Activated CD4-positive, CD25-positive, alpha-beta regulatory T cell treated with anti-CD3 and anti-CD28 coated beads, Interleukin-2, amount 50 U/mL, for 16 hours (primary cell): ENCODE results near the gene PASD1.
"Not testable (repeated sequence)": the region's sequence is repeated elsewhere in the genome, so short reads cannot be mapped to it uniquely, and the experiment has no call there.

Experiments used
- DNase-seq: peaks from one replicate; pipeline ENCODE4 v3.0.0-alpha.2; 2020; ENCODE audit warnings: low read depth, low spot score

Gene PASD1

GRCh38 chrX:151609222-151609621 lies 45.7 kb downstream of the PASD1 start:
- DNase-seq = no peak

DNA sequence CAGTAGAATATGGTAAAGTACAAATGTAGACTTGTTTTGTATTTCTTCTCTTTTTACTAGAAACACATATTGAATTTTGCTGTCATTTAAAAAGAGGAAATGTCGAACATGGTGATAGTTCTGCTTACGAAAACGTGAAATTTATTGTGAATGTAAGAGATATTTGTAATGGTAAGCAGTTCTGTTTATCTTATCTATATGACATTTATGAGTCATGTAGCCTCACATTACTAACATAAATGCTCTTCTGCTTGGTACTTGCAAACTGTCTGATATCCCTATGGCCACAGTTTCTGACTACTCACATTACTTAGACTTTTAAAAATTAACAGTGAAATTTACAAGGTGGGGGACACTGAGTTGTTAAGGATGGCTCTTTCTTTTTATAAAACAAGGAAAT lies 57.9 kb downstream of the PASD1 start:
- DNase-seq = no peak

DNA sequence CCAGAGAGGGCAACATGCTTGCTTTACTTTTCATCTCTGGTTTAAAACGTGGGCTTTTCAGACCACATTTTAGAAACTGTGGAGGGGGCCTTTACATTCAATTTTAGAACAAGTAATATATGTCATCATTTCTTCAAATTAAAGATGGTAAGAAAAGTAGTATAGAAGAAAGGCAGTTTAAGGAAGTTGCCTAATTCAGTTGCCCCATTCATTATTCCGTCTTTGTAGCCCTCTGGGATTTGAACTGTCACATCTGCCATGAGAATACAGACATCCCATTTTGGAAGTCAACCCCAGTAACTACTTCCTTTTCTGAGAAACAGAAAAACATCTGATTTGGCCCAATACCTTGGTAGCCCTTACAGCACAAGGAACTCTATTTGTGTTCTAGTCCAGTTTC lies 61.2 kb downstream of the PASD1 start:
- no peak for DNase-seq

DNA sequence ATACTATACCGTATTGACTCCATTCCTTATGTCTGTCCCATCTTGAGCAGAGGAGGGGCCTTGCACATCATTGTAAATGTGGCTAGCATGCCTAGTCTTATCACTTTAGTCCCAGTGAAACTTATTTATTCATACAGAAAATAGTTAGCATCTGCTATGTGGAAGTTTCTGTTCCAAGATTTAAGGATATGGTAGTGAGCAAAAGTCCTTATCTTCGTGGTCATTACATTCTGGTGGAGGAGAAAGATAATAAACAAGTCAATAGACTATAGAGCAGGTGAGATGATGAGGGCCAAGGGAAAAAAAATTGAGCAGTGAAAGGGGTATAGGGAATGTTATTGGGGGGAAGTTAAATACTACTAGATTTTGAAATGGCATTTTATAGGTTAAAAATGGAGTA lies 68.3 kb downstream of the PASD1 start:
- DNase-seq = no peak

DNA sequence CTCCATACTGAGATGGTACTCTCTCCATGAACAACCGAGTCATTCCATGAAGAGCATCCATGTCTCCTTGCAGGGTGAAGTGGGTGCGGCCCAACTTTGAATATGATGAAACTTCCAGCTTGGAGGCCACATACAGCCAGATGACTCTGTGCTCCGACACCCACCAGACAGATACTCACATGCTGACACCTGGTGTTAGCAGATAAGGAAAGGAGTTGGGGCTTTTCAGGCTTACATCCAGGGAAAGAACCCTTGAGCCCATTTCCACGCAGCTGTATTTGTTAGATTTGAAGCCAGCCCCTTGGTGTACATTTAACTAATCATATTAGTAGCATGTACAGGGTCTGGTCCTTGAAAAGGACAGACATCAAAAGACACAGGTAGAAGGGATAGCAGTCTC lies 69.7 kb downstream of the PASD1 start:
- DNase-seq = no peak

GRCh38 chrX:151634937-151635336 lies 71.5 kb downstream of the PASD1 start:
- DNase-seq = no peak

DNA sequence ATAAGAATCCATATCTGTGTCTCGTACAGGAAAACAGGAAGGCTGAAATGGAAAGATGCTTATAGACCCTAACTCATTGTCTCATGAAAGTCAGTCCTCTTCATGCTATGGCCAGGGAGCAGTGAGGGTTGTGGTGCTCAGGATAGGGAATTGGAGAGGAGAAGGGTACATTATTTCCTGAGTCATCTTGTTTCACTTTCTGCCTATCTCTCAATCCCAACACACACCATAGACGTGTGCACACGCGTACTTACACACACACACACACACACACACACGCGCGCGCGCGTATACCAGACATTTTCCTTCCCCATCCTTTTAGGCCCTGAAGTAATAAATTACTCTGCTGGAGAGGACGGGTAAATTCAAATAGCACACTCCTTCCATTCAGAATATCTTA lies 78.1 kb downstream of the PASD1 start:
- no peak for DNase-seq

GRCh38 chrX:151675121-151675746 lies 111.8 kb downstream of the PASD1 start:
- no peak for DNase-seq

- DNase-seq = no peak
Measured at GRCh38 chrX:151676196-151676595, 112.7 kb downstream of the PASD1 start.

GRCh38 chrX:151679798-151680402 lies 116.4 kb downstream of the PASD1 start:
- DNase-seq = no peak

- peak; percentile 17 for DNase-seq
Measured at GRCh38 chrX:151680805-151681204, 117.3 kb downstream of the PASD1 start.

DNA sequence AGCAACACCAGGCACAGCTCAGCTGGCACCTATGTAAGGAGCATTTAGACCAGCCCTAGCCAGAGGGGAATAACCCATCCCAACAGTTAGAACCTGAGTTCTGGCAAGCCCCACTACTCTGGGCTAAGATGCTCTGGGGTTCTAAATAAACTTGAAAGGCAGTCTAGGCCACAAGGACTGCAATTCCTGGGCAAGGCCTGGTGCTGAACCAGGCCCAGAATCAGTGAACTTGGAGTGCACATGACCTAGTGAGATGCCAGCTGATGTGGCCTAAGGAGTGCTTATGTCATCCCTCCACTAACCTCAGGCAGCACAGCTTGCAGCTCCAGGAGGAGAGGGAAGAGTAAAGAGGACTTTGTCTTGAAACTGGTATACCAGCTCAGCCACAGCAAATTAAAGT lies 124.2 kb downstream of the PASD1 start:
- no peak for DNase-seq

DNA sequence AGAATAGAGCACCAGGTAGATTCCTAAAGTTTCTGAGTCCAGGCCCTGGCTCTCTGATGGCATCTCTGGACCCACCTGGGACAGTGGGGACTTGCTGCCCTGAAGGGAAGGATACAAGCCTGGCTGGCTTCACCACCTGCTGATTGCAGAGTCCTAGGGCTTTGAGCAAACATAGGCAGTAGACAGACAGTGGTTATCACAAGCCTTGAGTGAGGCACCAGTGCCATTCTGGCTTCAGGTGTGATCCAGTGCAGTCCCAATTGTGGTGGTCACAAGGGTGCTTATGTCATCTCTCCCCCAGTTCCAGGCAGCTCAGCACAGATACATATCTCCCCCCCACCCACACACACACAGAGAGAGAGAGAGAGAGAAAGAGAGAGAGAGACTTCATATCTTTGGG lies 125.2 kb downstream of the PASD1 start:
- no peak for DNase-seq

- DNase-seq = no peak
Measured at GRCh38 chrX:151692825-151693224, 129.3 kb downstream of the PASD1 start.

- no peak for DNase-seq
Measured at GRCh38 chrX:151694121-151694520, 130.6 kb downstream of the PASD1 start.

- DNase-seq = no peak
Measured at GRCh38 chrX:151694661-151695582, 131.4 kb downstream of the PASD1 start, which contains the start of gene PRRG3. PRRG3 (plus strand) TSS chrX:151695458; CDS start chrX:151698815, 3,357 bp downstream.

- DNase-seq = no peak
Measured at GRCh38 chrX:151695583-151696340, 132.3 kb downstream of the PASD1 start.

DNA sequence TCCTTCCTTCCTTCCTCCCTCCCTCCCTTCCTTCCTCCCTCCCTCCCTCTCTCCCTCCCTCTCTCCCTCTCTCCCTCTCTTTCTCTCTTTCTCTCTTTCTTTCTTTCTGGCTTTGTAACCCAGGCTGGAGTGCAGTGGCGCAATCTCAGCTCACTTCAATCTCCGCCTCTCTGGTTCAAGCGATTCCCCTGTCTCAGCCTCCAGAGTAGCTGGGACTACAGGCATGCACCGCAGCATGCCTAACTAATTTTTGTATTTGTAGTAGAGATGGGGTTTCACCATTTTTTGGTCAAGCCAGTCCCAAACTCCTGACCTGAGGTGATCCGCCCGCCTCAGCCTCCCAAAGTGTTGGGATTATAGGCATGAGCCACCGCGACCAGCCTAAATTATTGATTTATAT lies 133.6 kb downstream of the PASD1 start:
- DNase-seq = not testable (repeated sequence)

- no peak for DNase-seq
Measured at GRCh38 chrX:151697522-151697921, 134.0 kb downstream of the PASD1 start.

DNA sequence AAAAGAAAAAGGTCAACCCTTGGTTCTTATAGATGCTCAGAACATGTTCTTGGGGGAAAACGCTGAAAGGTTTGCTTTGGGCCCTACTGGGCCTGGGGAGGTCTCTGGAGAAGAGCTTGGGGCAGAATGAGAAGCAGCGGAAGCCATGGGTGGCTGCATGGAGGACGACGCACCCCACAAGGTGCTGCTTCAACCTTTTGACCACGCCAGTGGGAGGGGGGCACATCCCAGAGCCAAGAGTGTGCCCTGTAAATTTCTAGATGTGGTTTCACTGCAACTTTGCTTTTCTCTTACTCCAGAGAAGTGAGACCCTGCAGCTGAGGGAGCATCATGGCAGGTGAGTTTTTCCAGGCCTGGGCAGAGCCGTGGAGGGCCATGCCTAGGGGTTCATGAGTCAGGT lies 135.0 kb downstream of the PASD1 start:
- no peak for DNase-seq

GRCh38 chrX:151699746-151700145 lies 136.3 kb downstream of the PASD1 start:
- DNase-seq = no peak

GRCh38 chrX:151700581-151700980 lies 137.1 kb downstream of the PASD1 start:
- DNase-seq = no peak
